ENCODE measurements around the gene GSTK1.
"Not testable (repeated sequence)": the region's sequence is repeated elsewhere in the genome, so short reads cannot be mapped to it uniquely, and the experiment has no call there.

The GSTK1 gene

GRCh38 chr7:143258831-143259230 is 4.4 kb upstream of the GSTK1 start:
- H3K4me3 ChIP-seq (ENCODE audit: low read length) = peak overlapping the region; percentile 18
- TF ChIP-seq EZH2phosphoT487 (IDR thresholded peaks at IDR 0.05; ENCODE audit: low read length) = no peak
- TF ChIP-seq EZH2 (optimal IDR thresholded peaks at IDR 0.05; ENCODE audit: low read depth, low read length) = no peak
- no peak for TF ChIP-seq CTCF (IDR thresholded peaks at IDR 0.05; ENCODE audit: low read length)
- H3K27me3 ChIP-seq (replicated peaks; ENCODE audit: insufficient read depth, low read length) = no peaks in the 10 kb centered on the region
- peak overlapping the region; percentile 48; the same call in 1 of the 2 replicates for H3K27ac ChIP-seq (ENCODE audit: low read length)
- DNase-seq = peak; percentile 91
- H3K36me3 ChIP-seq (replicated peaks; ENCODE audit: insufficient read depth, low read length) = no peaks in the 10 kb centered on the region
- peaks cover 3% of the 10 kb centered on the region; the same call in 1 of the 2 replicates for H3F3A ChIP-seq (ENCODE audit: insufficient read depth, low read length)
- H3K9me3 ChIP-seq (replicated peaks; ENCODE audit: insufficient read depth, low read length) = no peaks in the 10 kb centered on the region
- H3K79me2 ChIP-seq (ENCODE audit: low read length) = peaks cover 6% of the 10 kb centered on the region
- H2AFZ ChIP-seq (ENCODE audit: low read length) = peak overlapping the region; percentile 78
- H3K9me2 ChIP-seq (replicated peaks; ENCODE audit: insufficient read depth, low read length) = no peaks in the 10 kb centered on the region
- peaks cover 18% of the 10 kb centered on the region for H3K4me1 ChIP-seq (ENCODE audit: low read length)
- H4K20me1 ChIP-seq (ENCODE audit: insufficient read depth, low read length) = no peaks in the 10 kb centered on the region
- H3K4me2 ChIP-seq (ENCODE audit: low read depth, low read length) = peak overlapping the region; percentile 58
- H3K9ac ChIP-seq (ENCODE audit: low read length) = peak overlapping the region; percentile 29; the same call in 1 of the 2 replicates

- Histone ChIP-seq H3K27me3 (replicated peaks; ENCODE audit: insufficient read depth, low read length) (no peaks in the 10 kb centered on the region), H2AFZ (ENCODE audit: low read length) (no peak overlapping the region), H3K9ac (ENCODE audit: low read length) (no peak overlapping the region), H3K27ac (ENCODE audit: low read length) (no peak overlapping the region), H4K20me1 (ENCODE audit: insufficient read depth, low read length) (no peaks in the 10 kb centered on the region), H3K9me2 (replicated peaks; ENCODE audit: insufficient read depth, low read length) (no peaks in the 10 kb centered on the region), H3K4me2 (ENCODE audit: low read depth, low read length) (no peak overlapping the region), H3K36me3 (replicated peaks; ENCODE audit: insufficient read depth, low read length) (no peaks in the 10 kb centered on the region), H3K4me1 (ENCODE audit: low read length) (peaks cover 18% of the 10 kb centered on the region), H3K9me3 (replicated peaks; ENCODE audit: insufficient read depth, low read length) (no peaks in the 10 kb centered on the region), H3K4me3 (ENCODE audit: low read length) (no peak overlapping the region), H3K79me2 (ENCODE audit: low read length) (peaks cover 15% of the 10 kb centered on the region), H3F3A (ENCODE audit: insufficient read depth, low read length) (peaks cover 3% of the 10 kb centered on the region; the same call in 1 of the 2 replicates)
- DNase-seq = no peak
- no peak for TF ChIP-seq EZH2 (optimal IDR thresholded peaks at IDR 0.05; ENCODE audit: low read depth, low read length)
- no peak for TF ChIP-seq CTCF (IDR thresholded peaks at IDR 0.05; ENCODE audit: low read length)
- no peak for TF ChIP-seq EZH2phosphoT487 (IDR thresholded peaks at IDR 0.05; ENCODE audit: low read length)
These were observed 3.5 kb upstream of the GSTK1 start for GRCh38 chr7:143259765-143260164.

DNA sequence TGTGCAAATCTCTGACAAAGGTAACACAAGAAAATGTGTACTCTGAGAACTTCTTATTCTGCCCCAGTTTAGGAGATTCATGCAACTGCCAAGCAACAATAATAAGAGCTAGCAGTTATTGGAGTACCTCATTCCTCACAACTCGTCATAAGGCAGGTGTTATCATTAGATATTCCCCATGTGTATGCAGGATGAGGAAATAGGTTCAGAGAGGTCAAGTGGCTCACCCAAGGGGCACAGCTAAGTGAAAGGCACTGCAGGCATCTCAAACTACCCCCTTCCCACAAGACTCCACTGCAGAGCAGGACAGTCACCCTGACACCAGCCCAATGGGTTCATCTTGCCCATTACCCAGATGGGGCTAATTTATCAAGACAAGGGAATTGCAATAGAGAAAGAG is 1.3 kb upstream of the GSTK1 start:
- Histone ChIP-seq H2AFZ (ENCODE audit: low read length) (no peak overlapping the region), H3K4me3 (ENCODE audit: low read length) (no peak overlapping the region), H4K20me1 (ENCODE audit: insufficient read depth, low read length) (no peaks in the 10 kb centered on the region), H3K4me1 (ENCODE audit: low read length) (peaks cover 18% of the 10 kb centered on the region), H3K9me3 (replicated peaks; ENCODE audit: insufficient read depth, low read length) (no peaks in the 10 kb centered on the region), H3K27ac (ENCODE audit: low read length) (no peak overlapping the region), H3K36me3 (replicated peaks; ENCODE audit: insufficient read depth, low read length) (0 out of 2 replicates have a peak, but pooled peaks cover 1% of the 10 kb centered on the region), H3K27me3 (replicated peaks; ENCODE audit: insufficient read depth, low read length) (no peaks in the 10 kb centered on the region), H3K9ac (ENCODE audit: low read length) (no peak overlapping the region), H3K79me2 (ENCODE audit: low read length) (peaks cover 20% of the 10 kb centered on the region), H3K9me2 (replicated peaks; ENCODE audit: insufficient read depth, low read length) (no peaks in the 10 kb centered on the region), H3K4me2 (ENCODE audit: low read depth, low read length) (no peak overlapping the region), H3F3A (ENCODE audit: insufficient read depth, low read length) (peaks cover 3% of the 10 kb centered on the region; the same call in 1 of the 2 replicates)
- no peak for DNase-seq
- TF ChIP-seq CTCF (IDR thresholded peaks at IDR 0.05; ENCODE audit: low read length) = no peak
- no peak for TF ChIP-seq EZH2phosphoT487 (IDR thresholded peaks at IDR 0.05; ENCODE audit: low read length)
- TF ChIP-seq EZH2 (optimal IDR thresholded peaks at IDR 0.05; ENCODE audit: low read depth, low read length) = no peak

DNA sequence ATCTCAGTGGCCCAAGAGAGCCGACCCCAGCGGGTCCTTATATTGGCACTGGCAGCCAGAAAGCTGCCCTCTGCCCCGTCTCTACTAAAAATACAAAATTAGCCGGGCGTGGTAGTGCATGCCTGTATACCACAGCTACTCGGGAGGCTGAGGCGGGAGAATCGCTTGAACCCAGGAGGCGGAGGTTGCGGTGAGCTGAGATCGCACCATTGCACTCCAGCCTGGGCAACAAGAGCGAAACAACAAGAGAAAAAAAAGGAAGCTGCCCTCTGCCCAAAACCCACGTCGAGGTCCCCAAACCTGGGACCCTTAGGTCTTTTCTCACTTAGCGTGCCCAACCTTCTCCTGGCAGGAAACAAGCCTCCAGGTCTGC is 941 bp downstream of the GSTK1 start:
- not testable (repeated sequence) for H3K27ac ChIP-seq (ENCODE audit: low read length); H4K20me1 ChIP-seq (ENCODE audit: insufficient read depth, low read length); H3F3A ChIP-seq (ENCODE audit: insufficient read depth, low read length); H3K36me3 ChIP-seq (replicated peaks; ENCODE audit: insufficient read depth, low read length); H3K9me3 ChIP-seq (replicated peaks; ENCODE audit: insufficient read depth, low read length); H3K9me2 ChIP-seq (replicated peaks; ENCODE audit: insufficient read depth, low read length); H3K27me3 ChIP-seq (replicated peaks; ENCODE audit: insufficient read depth, low read length); DNase-seq
- peak overlapping the region; percentile 89 for H2AFZ ChIP-seq (ENCODE audit: low read length)
- H3K4me1 ChIP-seq (ENCODE audit: low read length) = peaks cover 10% of the 10 kb centered on the region
- H3K4me2 ChIP-seq (ENCODE audit: low read depth, low read length) = peak overlapping the region; percentile 91
- peaks cover 20% of the 10 kb centered on the region for H3K79me2 ChIP-seq (ENCODE audit: low read length)
- peak overlapping the region; percentile 78; the same call in 1 of the 2 replicates for H3K9ac ChIP-seq (ENCODE audit: low read length)
- H3K4me3 ChIP-seq (ENCODE audit: low read length) = peak overlapping the region; percentile 91

Measured in MM.1S (cell line).